Measurements from ENCODE around the gene IFT122.
A peak's percentile ranks its signal among the peaks of the same experiment; 100 is the strongest.

IFT122 gene

DNA sequence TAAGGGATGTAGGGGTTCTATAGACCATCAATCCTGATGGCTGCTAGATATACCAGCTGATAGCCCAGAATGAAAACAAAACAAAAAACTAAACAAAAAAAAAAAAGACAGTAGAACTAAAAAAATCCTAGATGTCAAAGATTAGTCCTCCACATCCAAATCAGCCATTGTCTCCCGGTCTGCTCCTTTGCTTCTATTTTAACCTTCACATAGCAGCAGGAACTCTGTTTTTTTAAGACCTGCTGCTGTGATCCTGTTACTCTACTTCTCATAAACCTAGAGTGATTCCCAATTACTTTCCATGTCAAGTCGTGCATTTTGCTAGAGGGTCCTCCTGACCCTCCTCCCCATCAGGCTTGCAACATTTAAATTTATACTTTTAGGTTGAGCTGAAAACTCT, 2.5 kb downstream of the IFT122 start:
- H3K23ac ChIP-seq (ENCODE audit: low read length): no peak overlapping the region
- no peak overlapping the region for H2AFZ ChIP-seq (ENCODE audit: insufficient read depth, low read length, poor library complexity)
- H4K12ac ChIP-seq (ENCODE audit: low read depth, low read length): no peak overlapping the region
- no peak overlapping the region for H3K9ac ChIP-seq (ENCODE audit: low read length)
- H3K4me1 ChIP-seq (ENCODE audit: control insufficient read depth in 1 of 2, insufficient read depth in 2 of 2, low read length in 2 of 2): peaks cover 2 to 7% of the 10 kb centered on the region in 2 experiments
- no peak overlapping the region for H3K4ac ChIP-seq (ENCODE audit: low read depth, low read length)
- H4K8ac ChIP-seq (ENCODE audit: low read depth, low read length): no peak overlapping the region
- no peak for DNase-seq
- no peak overlapping the region for H3K14ac ChIP-seq (ENCODE audit: low read length)
- no peak overlapping the region for H4K91ac ChIP-seq (ENCODE audit: low read depth, low read length)
- peaks cover 7% of the 10 kb centered on the region for H3K79me1 ChIP-seq (ENCODE audit: low read length)
- no peak overlapping the region for H3K4me3 ChIP-seq (ENCODE audit: low read depth, low read length)
- no peak overlapping the region for H2BK120ac ChIP-seq (ENCODE audit: insufficient read depth, low read length, poor library complexity)
- H3K18ac ChIP-seq (ENCODE audit: low read length): no peak overlapping the region
- no peak overlapping the region for H3K4me2 ChIP-seq (ENCODE audit: low read length)
- H3K9me3 ChIP-seq (ENCODE audit: insufficient read depth, low read depth, low read length): no peaks in the 10 kb centered on the region
- H2BK5ac ChIP-seq (ENCODE audit: low read depth, low read length, poor library complexity): no peak overlapping the region
- H3K27me3 ChIP-seq (ENCODE audit: insufficient read depth, low read length): no peaks in the 10 kb centered on the region
- whole genome bisulfite sequencing (ENCODE audit: extremely low coverage, insufficient coverage, insufficient read length): no CpG with 5 or more reads among the region's 2 CpGs
- H3K27ac ChIP-seq (ENCODE audit: low read depth, low read length): no peak overlapping the region
- peaks cover 9% of the 10 kb centered on the region for H3K79me2 ChIP-seq (ENCODE audit: control insufficient read depth, insufficient read depth, low read length, poor library complexity)
- H3K36me3 ChIP-seq (ENCODE audit: control insufficient read depth in 1 of 2, insufficient read depth in 2 of 2, low read length in 2 of 2): peaks cover 0 to 2% of the 10 kb centered on the region in 2 experiments
- H2AK5ac ChIP-seq (ENCODE audit: low read length): no peak overlapping the region
- no peak overlapping the region for H2BK12ac ChIP-seq (ENCODE audit: low read length)

DNA sequence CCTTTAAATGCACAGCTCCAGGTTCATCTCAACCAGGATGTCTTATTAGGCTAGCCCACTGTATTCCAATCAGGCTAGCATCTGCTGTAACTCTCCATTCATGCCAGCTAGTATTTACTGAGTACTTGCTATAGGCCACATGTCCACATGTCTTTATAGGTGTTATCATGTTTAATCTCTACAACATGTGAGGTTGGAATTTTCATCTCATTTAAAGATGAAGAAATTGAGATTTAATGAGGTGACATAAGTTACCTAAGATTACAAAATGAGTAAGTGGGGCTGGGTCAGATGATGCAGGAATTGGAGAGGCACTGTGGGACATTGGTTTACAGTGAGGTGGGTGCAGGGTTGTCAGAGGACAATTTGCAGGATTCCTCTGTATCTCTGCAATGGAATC, 2.9 kb downstream of the IFT122 start:
- no peak overlapping the region for H2AFZ ChIP-seq (ENCODE audit: insufficient read depth, low read length, poor library complexity)
- no peak overlapping the region for H3K4me3 ChIP-seq (ENCODE audit: low read depth, low read length)
- H3K4ac ChIP-seq (ENCODE audit: low read depth, low read length): no peak overlapping the region
- no peak overlapping the region for H3K23ac ChIP-seq (ENCODE audit: low read length)
- H3K79me2 ChIP-seq (ENCODE audit: control insufficient read depth, insufficient read depth, low read length, poor library complexity): peaks cover 9% of the 10 kb centered on the region
- no peak overlapping the region for H2AK5ac ChIP-seq (ENCODE audit: low read length)
- no peak overlapping the region for H3K27ac ChIP-seq (ENCODE audit: low read depth, low read length)
- H4K91ac ChIP-seq (ENCODE audit: low read depth, low read length): no peak overlapping the region
- no peak overlapping the region for H3K4me2 ChIP-seq (ENCODE audit: low read length)
- H3K27me3 ChIP-seq (ENCODE audit: insufficient read depth, low read length): no peaks in the 10 kb centered on the region
- H2BK12ac ChIP-seq (ENCODE audit: low read length): no peak overlapping the region
- no peak for DNase-seq
- H2BK120ac ChIP-seq (ENCODE audit: insufficient read depth, low read length, poor library complexity): no peak overlapping the region
- H2BK5ac ChIP-seq (ENCODE audit: low read depth, low read length, poor library complexity): no peak overlapping the region
- no peak overlapping the region for H3K14ac ChIP-seq (ENCODE audit: low read length)
- no peak overlapping the region for H4K12ac ChIP-seq (ENCODE audit: low read depth, low read length)
- peaks cover 7% of the 10 kb centered on the region for H3K79me1 ChIP-seq (ENCODE audit: low read length)
- H3K9me3 ChIP-seq (ENCODE audit: insufficient read depth, low read depth, low read length): no peaks in the 10 kb centered on the region
- no peak overlapping the region for H4K8ac ChIP-seq (ENCODE audit: low read depth, low read length)
- peaks cover 2 to 7% of the 10 kb centered on the region in 2 experiments for H3K4me1 ChIP-seq (ENCODE audit: control insufficient read depth in 1 of 2, insufficient read depth in 2 of 2, low read length in 2 of 2)
- H3K36me3 ChIP-seq (ENCODE audit: control insufficient read depth in 1 of 2, insufficient read depth in 2 of 2, low read length in 2 of 2): no peaks in the 10 kb centered on the region
- H3K9ac ChIP-seq (ENCODE audit: low read length): no peak overlapping the region
- H3K18ac ChIP-seq (ENCODE audit: low read length): no peak overlapping the region

DNA sequence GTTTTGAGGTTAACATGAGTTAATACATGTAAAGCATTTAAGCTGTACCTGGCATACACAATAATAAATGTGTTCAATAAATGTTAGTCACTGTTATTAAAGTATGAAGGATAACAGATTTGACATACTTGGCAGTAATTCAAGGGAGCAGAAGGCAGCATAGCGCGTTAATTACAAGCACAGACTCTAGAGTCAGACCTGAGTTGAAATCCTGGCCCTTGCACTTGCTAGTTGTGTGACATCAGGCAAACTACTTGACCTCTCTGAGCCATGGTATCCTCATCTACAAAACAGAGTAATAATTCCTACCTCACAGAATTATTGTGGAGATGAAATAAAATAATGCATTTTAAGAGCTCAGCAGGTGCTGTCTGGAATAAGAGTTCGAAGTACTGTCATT, 5.4 kb downstream of the IFT122 start:
- no peak overlapping the region for H3K14ac ChIP-seq (ENCODE audit: low read length)
- H3K4me2 ChIP-seq (ENCODE audit: low read length): no peak overlapping the region
- H2AFZ ChIP-seq (ENCODE audit: insufficient read depth, low read length, poor library complexity): no peak overlapping the region
- no peak overlapping the region for H2BK120ac ChIP-seq (ENCODE audit: insufficient read depth, low read length, poor library complexity)
- no peak overlapping the region for H3K27ac ChIP-seq (ENCODE audit: low read depth, low read length)
- no peak for DNase-seq
- H3K4me1 ChIP-seq (ENCODE audit: control insufficient read depth in 1 of 2, insufficient read depth in 2 of 2, low read length in 2 of 2): peaks cover 2 to 8% of the 10 kb centered on the region in 2 experiments
- H2BK12ac ChIP-seq (ENCODE audit: low read length): no peak overlapping the region
- no peak overlapping the region for H3K4me3 ChIP-seq (ENCODE audit: low read depth, low read length)
- H4K12ac ChIP-seq (ENCODE audit: low read depth, low read length): no peak overlapping the region
- no peak overlapping the region for H2BK5ac ChIP-seq (ENCODE audit: low read depth, low read length, poor library complexity)
- no peak overlapping the region for H3K4ac ChIP-seq (ENCODE audit: low read depth, low read length)
- H4K91ac ChIP-seq (ENCODE audit: low read depth, low read length): no peak overlapping the region
- no peak overlapping the region for H3K18ac ChIP-seq (ENCODE audit: low read length)
- H2AK5ac ChIP-seq (ENCODE audit: low read length): no peak overlapping the region
- no peak overlapping the region for H3K23ac ChIP-seq (ENCODE audit: low read length)
- no peak overlapping the region for H4K8ac ChIP-seq (ENCODE audit: low read depth, low read length)
- WGBS (ENCODE audit: extremely low coverage, insufficient coverage, insufficient read length): no CpG with 5 or more reads among the region's 3 CpGs
- H3K36me3 ChIP-seq (ENCODE audit: control insufficient read depth in 1 of 2, insufficient read depth in 2 of 2, low read length in 2 of 2): no peaks in the 10 kb centered on the region
- H3K9me3 ChIP-seq (ENCODE audit: insufficient read depth, low read depth, low read length): no peaks in the 10 kb centered on the region
- H3K27me3 ChIP-seq (ENCODE audit: insufficient read depth, low read length): no peaks in the 10 kb centered on the region
- H3K79me1 ChIP-seq (ENCODE audit: low read length): no peaks in the 10 kb centered on the region
- H3K79me2 ChIP-seq (ENCODE audit: control insufficient read depth, insufficient read depth, low read length, poor library complexity): no peaks in the 10 kb centered on the region
- no peak overlapping the region for H3K9ac ChIP-seq (ENCODE audit: low read length)

DNA sequence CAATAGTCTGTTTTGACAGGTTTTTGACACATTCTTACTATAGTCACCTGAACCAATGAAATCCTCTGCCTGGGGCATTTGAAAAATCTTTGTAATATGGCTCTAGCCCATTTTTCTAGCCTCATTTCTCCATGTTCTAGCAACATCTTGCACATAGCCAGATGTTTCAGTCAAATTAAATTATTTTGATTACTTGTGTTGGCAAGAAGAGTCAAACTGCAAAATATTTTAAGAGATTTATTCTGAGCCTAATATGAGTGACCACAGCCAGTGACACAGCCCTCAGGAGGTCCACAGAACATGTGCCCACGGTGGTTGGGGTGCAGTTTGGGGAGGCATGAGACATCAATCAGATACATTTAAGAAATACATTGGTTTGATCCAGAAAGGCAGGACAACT, 6.9 kb downstream of the IFT122 start:
- no peak overlapping the region for H4K8ac ChIP-seq (ENCODE audit: low read depth, low read length)
- H4K12ac ChIP-seq (ENCODE audit: low read depth, low read length): no peak overlapping the region
- H2AK5ac ChIP-seq (ENCODE audit: low read length): no peak overlapping the region
- H3K4me2 ChIP-seq (ENCODE audit: low read length): no peak overlapping the region
- WGBS (ENCODE audit: extremely low coverage, insufficient coverage, insufficient read length): no CpG with 5 or more reads among the region's 1 CpG
- no peaks in the 10 kb centered on the region for H3K36me3 ChIP-seq (ENCODE audit: control insufficient read depth in 1 of 2, insufficient read depth in 2 of 2, low read length in 2 of 2)
- no peak overlapping the region for H3K27ac ChIP-seq (ENCODE audit: low read depth, low read length)
- no peak overlapping the region for H3K14ac ChIP-seq (ENCODE audit: low read length)
- no peaks in the 10 kb centered on the region for H3K9me3 ChIP-seq (ENCODE audit: insufficient read depth, low read depth, low read length)
- H4K91ac ChIP-seq (ENCODE audit: low read depth, low read length): no peak overlapping the region
- H3K79me1 ChIP-seq (ENCODE audit: low read length): no peaks in the 10 kb centered on the region
- no peaks in the 10 kb centered on the region for H3K79me2 ChIP-seq (ENCODE audit: control insufficient read depth, insufficient read depth, low read length, poor library complexity)
- H3K4me1 ChIP-seq (ENCODE audit: control insufficient read depth in 1 of 2, insufficient read depth in 2 of 2, low read length in 2 of 2): peaks cover 2 to 4% of the 10 kb centered on the region in 2 experiments
- H3K4ac ChIP-seq (ENCODE audit: low read depth, low read length): no peak overlapping the region
- no peak overlapping the region for H2BK120ac ChIP-seq (ENCODE audit: insufficient read depth, low read length, poor library complexity)
- no peak overlapping the region for H3K4me3 ChIP-seq (ENCODE audit: low read depth, low read length)
- no peak overlapping the region for H2BK5ac ChIP-seq (ENCODE audit: low read depth, low read length, poor library complexity)
- DNase-seq: no peak
- H3K27me3 ChIP-seq (ENCODE audit: insufficient read depth, low read length): no peaks in the 10 kb centered on the region
- H3K23ac ChIP-seq (ENCODE audit: low read length): no peak overlapping the region
- no peak overlapping the region for H2AFZ ChIP-seq (ENCODE audit: insufficient read depth, low read length, poor library complexity)
- no peak overlapping the region for H3K18ac ChIP-seq (ENCODE audit: low read length)
- H2BK12ac ChIP-seq (ENCODE audit: low read length): peak overlapping the region; percentile 71
- H3K9ac ChIP-seq (ENCODE audit: low read length): no peak overlapping the region

Data from trophoblast cell (in vitro differentiated cells and primary cell).